Kidney glomerular epithelial cell (primary cell): ENCODE results near the gene TSC22D2.
"Not testable (repeated sequence)": the region's sequence is repeated elsewhere in the genome, so short reads cannot be mapped to it uniquely, and the experiment has no call there.

ENCODE experiments used
- DNase-seq: peaks from one replicate; lab custom pipeline; 2025; lab: John Stamatoyannopoulos, UW

The TSC22D2 gene

DNA sequence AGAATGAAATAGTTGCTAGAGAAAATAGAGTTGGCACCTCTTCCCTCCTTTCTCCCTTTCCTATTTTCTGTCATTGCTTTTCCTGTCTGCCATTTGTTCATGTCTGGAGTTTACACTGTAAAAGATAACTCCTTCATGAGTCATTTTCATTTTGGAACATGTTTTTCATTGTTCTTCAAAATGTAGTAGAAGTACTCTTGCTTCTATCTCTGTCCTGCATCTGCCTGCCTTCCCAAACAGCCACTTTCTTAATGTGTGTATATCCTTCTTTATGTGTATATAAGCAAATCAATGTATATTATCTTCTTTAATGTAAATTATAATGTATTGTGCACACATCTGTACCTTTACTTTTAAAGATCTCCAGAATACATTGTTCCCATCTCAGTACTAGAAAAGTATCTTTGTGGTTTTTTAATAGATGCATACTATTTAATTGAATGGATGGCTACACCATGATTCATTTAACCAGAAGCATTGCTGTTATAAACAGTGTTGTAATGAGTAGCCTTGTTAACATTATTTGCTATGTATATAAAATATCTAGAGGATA, 41.1 kb downstream of the TSC22D2 start:
- DNase-seq = peak; percentile 59

DNA sequence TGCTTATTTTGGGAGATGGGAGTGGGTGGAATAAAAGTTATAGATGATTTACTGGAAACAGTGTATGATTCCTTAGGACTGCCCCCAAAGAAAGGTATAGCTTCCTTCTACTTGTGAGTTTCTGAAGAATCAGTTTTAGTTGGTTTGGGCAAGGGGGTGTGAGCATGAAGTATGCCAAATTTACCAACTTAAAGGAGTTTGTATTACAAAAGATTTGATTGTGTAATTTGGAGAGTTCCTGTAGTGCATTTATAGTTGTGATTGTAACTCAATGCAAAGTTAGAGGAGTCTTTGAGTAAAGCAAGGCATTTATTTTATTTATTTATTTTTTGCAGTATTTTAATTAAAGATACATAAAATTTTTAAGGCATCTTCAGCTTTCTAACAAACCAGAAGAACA, 42.8 kb downstream of the TSC22D2 start:
- DNase-seq = no peak

DNA sequence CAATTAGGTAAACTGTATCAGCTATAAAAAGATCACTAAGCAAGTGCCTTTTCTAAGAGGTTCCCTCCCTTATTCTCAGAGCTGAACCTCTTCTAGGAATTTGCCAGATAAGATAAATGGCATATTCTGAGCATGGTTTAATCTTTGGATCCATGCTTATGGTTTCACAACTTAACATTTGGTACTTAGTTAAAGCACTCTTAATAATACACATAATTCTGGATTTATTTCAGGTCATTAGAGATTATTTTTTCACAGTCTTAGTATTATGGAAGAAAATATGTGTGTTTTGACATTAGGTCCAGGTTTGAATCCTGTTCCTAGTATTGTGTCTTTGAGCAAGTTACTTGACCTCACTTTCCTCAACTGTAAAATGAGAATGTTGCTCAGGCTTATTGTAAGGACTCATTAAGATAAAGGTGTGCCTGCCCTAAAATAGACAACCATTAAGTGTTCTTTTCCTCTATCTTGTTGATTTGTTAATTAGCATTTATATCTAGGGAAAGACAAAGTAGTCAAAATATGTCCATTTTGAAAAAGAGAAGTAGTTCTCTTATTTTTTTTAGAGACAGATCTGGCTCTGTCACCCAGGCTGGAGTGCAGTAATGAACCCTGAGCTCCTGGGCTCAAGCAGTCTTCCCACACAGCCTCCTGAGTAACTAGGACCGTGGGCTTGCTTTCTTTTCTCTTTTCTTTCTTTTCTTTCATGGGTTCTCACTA, 43.4 kb downstream of the TSC22D2 start:
- DNase-seq = no peak

DNA sequence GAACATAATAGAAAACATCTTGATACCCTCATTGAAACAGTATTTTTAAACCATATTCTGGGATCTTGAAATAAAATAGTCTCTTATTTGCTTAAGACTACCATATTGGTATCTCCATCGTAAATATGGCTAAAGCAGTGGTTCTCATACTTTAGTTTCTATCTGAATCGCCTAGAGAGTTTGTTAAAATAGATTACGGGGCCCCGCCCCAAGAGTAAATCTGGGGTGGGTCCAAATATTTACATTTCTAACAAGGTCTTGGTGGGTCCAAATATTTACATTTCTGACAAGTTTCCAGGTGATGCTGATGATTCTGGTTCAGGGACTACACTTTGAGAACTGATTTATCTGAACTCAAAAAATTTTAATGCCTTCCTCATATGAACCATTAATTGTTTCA, 45.3 kb downstream of the TSC22D2 start:
- no peak for DNase-seq

DNA sequence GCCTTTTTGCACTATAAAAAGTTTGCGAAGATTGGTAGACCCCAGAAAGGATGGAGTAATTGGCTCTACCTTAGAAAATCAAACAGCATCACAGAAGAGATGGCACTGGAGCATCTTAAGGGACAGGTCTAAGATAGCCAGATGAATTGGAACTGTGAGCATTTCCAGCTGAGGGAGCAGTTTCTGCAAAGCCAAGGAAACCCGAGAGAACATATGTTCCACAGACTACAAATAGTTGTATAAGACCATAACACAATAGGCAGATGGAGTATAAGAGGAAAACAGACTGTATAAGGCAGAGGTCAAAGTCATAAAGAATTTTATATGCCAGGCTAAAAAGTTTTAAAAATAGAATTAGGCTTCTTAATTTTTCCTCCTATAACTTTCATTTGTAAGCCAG, 46.0 kb downstream of the TSC22D2 start:
- no peak for DNase-seq

DNA sequence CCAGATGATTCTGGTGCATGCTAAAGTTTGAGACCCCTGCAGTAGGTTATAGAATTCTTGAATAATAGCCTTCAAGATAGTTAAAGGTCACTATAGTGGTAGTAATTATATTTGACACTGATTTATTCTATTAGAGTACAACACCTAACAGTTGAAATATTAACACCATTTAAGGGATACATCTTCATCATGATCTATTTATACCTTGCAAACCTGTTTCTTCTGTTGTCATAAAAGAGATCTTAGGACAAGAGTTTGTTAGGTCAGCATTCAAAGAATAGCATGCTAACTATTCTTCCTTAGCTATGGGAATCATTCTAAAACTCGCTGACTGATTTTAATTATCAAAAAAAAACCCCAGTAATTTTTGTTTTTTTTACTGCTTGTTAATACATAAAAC, 46.5 kb downstream of the TSC22D2 start:
- DNase-seq = no peak

DNA sequence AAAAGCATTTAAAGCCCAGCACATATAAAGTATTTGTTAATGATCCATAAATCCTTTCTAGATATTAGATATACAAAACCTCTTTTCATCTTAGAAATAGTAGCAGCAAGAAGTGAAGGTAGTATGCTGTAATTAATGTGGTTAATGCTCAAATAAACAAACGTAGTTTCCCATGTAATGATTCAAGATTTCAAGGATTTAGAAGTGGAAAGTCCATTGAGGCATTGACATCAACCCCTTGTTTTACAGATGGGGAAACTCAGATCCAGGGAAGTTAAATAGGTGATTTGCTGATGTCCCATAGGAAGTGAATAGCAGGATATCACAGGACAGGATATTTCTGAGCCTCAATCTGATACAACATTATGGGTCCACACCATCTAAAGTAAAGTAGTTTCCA, 47.2 kb downstream of the TSC22D2 start:
- DNase-seq = no peak

DNA sequence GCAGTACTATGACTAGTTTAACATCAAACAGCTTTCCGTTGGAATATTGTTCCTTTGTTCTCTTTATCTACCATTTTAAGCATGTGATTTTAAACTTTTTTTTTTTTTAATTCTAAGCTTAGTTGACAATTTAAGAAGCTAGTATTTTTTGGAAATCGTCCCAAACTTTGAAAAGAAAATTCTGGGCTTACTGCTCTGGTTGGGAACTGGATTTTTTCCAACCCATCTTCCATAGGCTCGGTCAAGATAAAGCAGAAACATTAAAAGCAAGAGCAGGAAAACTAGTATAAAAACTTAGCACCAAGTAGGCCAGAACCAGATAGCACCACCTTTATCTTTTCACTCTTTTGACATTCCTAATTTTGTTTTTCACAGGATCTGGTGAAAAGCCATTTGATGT, 49.9 kb downstream of the TSC22D2 start:
- DNase-seq = no peak

DNA sequence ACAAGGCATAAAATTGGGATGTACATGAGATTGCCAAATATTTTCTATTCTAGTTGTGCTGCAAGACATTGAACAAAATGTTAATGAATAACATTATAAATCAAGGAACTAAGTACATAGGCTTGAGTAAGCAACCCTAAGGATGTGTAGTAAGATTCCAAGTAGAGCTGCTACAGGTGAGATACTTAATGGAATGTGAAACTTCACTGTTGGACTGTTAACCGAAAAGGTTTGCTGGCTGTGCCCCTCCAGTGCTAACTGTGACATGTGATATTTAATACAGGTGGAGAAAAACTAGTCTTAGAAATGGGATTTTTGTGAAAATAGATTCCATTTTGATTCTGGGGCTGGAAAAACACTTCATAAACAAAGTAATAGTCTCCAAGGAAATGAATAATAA, 52.4 kb downstream of the TSC22D2 start:
- no peak for DNase-seq

DNA sequence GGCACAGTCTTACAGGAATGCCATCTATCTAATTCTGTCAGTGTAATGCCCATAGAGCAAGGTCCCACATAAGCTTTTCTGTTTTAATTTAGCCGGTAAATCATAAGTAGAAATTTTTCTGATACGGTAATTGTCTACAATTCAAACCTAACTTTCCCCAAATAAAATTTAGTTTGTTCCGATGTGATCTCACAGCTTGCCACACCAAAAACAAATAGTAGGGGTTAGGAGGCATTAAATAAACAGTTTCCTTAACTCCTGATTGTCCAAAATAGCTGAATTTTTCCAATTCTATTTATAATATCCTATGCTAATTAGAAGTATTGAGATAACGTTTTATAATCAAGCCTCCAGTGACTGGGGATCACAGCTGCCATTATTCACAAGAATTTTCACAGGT, 53.3 kb downstream of the TSC22D2 start:
- no peak for DNase-seq

DNA sequence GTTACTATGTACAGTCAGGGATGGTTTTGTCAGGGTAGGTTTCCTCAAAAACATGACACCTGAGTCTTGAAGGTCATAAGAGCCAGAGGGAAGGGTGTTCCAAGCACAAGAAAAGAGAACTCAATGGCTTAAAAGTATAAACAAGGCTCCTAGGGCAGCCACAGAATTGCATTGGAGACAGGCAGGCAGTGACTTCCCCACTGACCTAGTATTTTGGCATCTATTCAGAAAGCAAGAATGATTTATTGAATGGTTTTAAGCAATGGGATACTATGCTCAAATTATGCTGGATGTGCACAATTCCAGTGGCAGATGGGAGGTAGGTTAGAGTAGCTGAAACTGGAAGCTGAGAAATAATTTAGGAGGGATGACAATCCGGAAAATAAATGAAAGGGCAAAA, 54.0 kb downstream of the TSC22D2 start:
- DNase-seq = no peak

DNA sequence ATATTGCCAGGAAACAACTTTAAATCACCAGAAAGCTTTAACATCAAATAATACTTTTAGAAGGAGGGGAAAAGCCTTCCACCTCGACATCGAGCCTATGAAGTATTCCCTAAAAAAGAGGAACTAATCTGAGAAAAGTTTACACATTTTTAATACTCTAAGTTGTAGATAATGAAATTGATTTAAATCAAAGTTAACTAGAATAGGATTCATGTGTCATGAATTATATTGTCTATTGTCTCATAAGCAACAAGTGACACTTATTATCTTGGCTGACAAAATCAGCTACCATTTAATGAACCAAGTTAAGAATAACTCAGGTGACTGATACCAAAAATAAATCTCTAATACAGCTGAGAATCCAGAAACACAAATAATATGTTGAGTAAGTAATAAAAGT, 56.6 kb downstream of the TSC22D2 start:
- DNase-seq = no peak

DNA sequence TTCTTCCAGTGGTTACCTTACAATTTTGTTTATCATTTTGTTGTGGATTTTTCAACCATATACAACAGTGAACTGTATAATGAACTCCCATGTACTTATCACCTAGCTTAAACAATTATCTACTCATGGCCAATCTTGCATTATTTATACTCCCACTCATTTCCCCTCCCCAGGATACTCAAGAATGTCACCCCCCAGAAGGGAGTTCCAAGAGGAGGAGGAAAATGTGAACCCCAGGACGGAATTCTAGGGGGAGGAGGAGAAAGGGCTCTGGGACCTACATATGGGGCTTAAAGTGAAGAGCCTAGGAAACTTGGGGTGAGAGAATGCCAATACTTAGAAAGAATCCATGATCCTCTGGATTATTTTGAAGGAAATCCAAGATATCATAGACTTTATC, 59.3 kb downstream of the TSC22D2 start:
- DNase-seq = peak; percentile 25

DNA sequence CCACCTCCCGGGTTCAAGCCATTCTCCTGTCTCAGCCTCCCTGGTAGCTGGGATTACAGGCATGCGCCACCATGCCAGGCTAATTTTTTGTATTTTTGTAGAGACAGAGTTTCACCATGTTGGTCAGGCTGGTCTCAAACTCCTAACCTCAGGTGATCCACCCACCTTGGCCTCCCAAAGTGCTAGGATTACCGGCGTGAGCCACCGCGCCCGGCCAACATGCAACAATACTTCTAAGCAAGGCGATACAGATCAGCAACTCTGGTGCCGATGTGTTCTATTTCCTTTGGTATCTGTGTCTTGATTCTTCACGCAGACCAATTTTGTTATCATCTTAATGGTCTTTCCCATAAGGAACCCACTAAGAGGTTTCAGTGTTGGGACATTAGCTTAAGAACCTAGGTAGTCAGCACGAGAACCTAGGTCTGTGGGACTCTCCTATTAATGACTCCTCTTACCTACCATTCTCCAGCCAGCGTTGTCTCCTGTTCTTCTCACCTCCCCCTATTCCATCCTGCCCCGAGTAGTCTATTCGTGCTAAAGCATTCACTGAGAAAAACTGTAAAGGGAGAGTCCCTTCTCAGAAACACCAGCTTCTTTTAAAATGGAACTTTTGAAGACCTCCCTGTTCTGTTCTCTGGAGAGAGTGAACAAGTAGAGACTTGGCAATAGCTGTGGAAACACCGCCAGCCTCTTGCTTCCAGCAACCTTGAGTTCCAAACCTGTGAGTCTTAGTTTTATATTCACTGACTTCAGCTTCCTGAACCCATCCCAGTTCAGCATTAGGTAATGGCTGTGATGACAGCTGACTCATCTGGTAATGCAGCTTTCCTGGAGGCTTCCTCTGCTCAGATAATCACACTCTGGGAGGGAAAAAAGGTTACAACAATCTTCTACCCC, 61.2 kb downstream of the TSC22D2 start:
- peak; percentile 95 for DNase-seq

DNA sequence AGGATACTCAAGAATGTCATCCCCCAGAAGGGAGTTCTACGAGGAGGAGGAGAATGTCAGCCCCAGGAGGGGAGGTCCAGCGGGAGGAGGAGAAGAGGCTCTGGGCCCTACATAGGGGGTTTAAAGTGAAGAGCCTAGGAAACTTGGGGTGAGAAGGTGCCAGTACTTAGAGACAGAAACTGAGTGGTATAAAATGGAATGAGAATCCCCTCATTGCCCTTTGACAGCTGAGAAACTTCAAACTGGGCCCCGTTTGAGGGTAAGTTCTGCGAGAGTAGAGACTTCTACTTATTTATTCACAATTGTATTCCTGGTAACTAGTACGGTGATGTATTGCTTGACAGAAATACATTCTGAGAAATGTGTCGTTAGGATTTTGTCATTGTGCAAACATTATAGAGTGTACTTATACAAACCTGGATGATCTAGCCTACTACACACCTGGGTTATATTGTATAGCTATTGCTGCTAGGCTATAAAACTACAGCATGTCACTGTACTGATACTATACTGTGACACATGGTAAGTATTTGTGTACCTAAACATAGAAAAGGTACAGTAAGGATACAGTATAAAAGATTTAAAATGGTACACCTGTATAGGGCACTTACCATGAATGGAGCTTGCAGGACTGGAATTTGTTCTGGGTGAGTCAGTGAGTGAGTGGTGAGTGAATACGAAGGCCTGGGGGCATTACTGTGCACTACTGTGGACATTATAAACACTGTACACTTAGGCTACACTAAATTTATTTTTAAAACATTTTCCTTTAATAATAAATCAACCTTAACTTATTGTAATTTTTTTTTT, 62.0 kb downstream of the TSC22D2 start:
- DNase-seq = peak; percentile 42

DNA sequence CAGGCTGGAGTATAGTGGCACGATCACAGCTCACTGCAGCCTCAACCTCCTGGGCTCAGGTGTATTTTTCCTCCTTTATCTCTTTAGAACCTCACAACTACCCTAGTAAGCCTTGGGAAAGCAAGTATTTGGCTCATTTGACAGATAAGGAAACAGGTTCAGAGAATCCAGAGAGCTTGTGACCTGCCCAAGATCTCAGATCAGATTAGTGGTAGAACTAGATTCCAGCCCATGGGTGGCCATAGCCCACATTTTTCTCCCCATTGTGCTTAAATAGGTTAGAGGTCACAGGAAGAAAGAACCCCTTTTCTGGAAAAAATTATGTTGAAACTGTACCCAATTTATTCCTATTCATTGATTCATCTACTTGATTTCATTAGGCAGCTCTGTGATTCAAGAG, 64.3 kb downstream of the TSC22D2 start:
- DNase-seq = no peak

DNA sequence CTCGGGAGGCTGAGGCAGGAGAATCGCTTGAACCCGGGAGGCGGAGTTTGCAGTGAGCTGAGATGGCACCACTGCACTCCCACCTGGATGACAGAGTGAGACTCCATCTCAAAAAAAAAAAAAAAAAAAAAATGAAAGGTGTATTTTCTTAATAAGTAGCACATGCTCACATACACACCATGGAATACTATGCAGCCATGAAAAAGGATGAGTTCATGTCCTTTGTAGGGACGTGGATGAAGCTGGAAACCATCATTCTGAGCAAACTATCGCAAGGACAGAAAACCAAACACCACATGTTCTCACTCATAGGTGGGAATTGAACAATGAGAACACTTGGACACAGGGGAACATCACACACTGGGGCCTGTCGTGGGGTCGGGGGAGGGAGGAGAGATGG, 65.1 kb downstream of the TSC22D2 start:
- DNase-seq = not testable (repeated sequence)

DNA sequence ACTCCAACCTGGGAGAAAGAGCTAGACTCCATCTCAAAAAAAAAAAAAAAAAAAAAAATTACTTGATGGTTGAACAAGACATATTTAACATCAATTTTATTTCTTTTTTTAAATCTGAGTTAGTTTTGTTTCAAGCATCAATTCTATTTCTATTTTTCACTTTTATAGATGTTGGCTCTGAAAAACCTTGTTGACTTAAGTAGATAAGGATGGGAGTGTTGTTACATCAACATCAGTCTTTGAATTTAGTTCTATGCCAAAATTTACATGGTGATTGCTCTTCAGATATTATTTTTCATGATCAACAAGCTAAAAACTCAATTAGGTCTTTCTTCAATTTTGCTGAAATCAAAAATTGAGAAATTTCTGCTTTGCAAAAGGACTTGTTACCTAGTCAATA, 71.3 kb downstream of the TSC22D2 start:
- no peak for DNase-seq

DNA sequence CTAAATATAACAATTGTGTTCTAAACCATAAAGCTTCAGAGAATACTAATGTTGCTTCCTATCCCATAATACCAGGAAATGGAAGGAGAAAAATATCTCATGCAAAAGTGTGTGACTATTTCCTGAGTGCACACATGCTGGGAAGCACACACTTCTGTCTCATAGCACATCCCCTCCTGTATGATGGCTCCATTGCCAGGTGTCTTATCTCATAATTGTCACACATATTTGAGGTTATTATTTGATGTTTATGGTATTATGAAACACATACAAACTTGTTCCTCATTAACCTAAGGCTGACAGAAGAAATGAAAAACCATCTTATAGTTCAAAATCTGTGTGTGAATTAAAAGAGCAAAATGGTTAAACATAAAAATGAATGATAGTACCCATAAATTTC, 72.8 kb downstream of the TSC22D2 start:
- no peak for DNase-seq

DNA sequence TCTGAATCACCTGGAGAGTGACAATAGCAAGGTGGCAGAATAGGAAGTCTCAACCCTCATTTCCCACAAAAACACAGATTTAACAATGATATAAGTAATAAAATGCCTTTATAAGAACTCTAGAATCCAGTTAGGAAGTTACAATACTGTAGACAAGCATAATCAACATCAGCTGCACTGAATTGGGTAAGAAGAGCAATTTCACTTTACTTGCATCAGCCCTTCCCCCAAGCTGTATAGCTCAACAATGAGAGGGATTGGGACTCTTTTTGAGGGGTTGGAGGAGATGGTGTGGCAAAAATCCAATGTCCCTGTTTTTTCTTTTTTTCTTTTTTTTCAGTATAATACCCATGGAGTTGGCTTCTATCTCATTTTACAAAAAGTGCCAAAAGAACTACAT, 75.1 kb downstream of the TSC22D2 start:
- no peak for DNase-seq

DNA sequence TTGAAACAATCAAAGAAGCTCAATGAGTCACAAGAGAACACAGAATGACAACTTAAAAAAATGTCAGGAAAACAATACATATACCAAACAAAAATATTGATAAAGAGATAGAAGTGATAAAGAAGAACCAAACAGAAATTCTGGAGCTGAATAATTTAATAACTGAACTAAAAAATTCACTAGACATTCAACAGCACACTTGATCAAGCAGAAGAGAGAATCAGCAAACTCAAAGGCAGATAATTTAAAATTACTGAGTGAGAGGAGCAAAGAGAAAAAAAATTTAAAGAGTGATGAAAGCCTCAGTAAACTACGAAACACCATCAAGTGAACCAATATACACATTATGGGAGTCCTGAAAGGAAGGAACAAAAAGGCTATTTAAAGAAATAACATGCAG, 76.3 kb downstream of the TSC22D2 start:
- no peak for DNase-seq

DNA sequence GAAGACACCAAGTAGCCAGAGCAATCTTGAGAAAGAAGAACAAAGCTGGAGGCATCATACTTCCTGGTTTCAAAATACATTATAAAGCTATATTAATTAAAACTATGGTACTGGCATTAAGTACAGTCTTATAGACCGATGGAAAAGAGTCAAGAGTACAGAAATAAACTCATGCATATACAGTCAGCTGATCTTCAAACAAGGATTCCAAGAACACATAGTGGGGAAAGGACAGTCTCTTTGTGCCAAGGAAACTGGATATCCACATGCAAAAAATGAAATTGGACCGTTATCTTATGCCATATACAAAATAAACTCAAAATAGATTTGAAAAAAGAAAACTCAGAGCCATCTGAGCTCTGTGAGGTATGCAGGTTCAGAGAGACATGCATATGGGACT, 80.8 kb downstream of the TSC22D2 start:
- DNase-seq = no peak
